HEK293 (cell line): Measurements from ENCODE around the gene C2orf69.

ENCODE experiments used
- CTCF ChIA-PET: fragments of 350-600 bp; formaldehyde crosslinking; extraction: SDS; loops from one replicate; lab custom pipeline; 2021; ENCODE audit warnings: antibody characterized with exemption; lab: Yijun Ruan, JAX
- POLR2A ChIA-PET: fragments of 300-600 bp; formaldehyde crosslinking; extraction: SDS; loops from one replicate; lab custom pipeline; 2020; ENCODE audit warnings: antibody characterized with exemption, inconsistent platforms; lab: Yijun Ruan, JAX
- H3K27ac ChIP-seq: fragments of 200-500 bp; sonication (Bioruptor generic); 2 replicates; pipeline ENCODE4 v1.5.1; 2014; ENCODE audit warnings: low read depth, low read length, control low read depth, inconsistent platforms; ENCODE audit errors: extremely low read depth
- H3K36me3 ChIP-seq, 2 experiments: fragments of 200-500 bp in 1 of 2; sonication (Bioruptor generic) in 1 of 2; 1 replicate in 1 of 2; 2 replicates in 1 of 2; pipeline ENCODE4 v1.5.1; 2014 to 2017; ENCODE audit warnings: inconsistent platforms in 2 of 2, low read length in 2 of 2; ENCODE audit not compliant: control insufficient read depth in 2 of 2, insufficient read depth in 1 of 2
- H3K4me1 ChIP-seq: fragments of 200-500 bp; sonication (Bioruptor generic); 2 replicates; pipeline ENCODE4 v1.5.1; 2014; ENCODE audit warnings: mild to moderate bottlenecking, low read length, inconsistent platforms; ENCODE audit not compliant: control insufficient read depth, insufficient read depth
- H3K4me3 ChIP-seq: 2 replicates; pipeline ENCODE4 v1.5.1; 2011; ENCODE audit warnings: low read depth, mild to moderate bottlenecking, control low read depth, low read length, moderate library complexity
- H3K9me3 ChIP-seq: fragments of 200-500 bp; sonication (Bioruptor generic); 2 replicates; pipeline ENCODE4 v1.5.1; 2014; ENCODE audit warnings: low read depth, low read length, inconsistent platforms; ENCODE audit not compliant: control insufficient read depth, insufficient read depth
- HIC1 ChIP-seq: fragments of 450-650 bp; formaldehyde crosslinking; IDR thresholded peaks from 2 replicates; pipeline ENCODE4 v1.5.1; 2016; ENCODE audit warnings: missing biosample characterization, missing genetic modification characterization
- IKZF3 ChIP-seq: fragments of 450-650 bp; IDR thresholded peaks from 2 replicates; pipeline ENCODE4 v1.5.0; 2018; ENCODE audit warnings: missing biosample characterization, mild to moderate bottlenecking, missing genetic modification characterization, moderate library complexity
- PRDM4 ChIP-seq: fragments of 450-650 bp; formaldehyde crosslinking; IDR thresholded peaks from 2 replicates; pipeline ENCODE4 v1.5.1; 2017; ENCODE audit warnings: missing biosample characterization, missing genetic modification characterization
- SCRT1 ChIP-seq: fragments of 450-650 bp; formaldehyde crosslinking; IDR thresholded peaks from 2 replicates; pipeline ENCODE4 v1.5.1; 2016; ENCODE audit warnings: missing biosample characterization, missing genetic modification characterization, borderline replicate concordance
- SP2 ChIP-seq: fragments of 450-650 bp; formaldehyde crosslinking; IDR thresholded peaks from 2 replicates; pipeline ENCODE4 v1.5.1; 2016; ENCODE audit warnings: missing biosample characterization, missing genetic modification characterization
- ZBTB7A ChIP-seq: fragments of 450-650 bp; formaldehyde crosslinking; IDR thresholded peaks from 2 replicates; pipeline ENCODE4 v1.5.1; 2016; ENCODE audit warnings: low read depth, missing biosample characterization, missing genetic modification characterization
- ZBTB8A ChIP-seq: fragments of 450-650 bp; formaldehyde crosslinking; IDR thresholded peaks from 2 replicates; pipeline ENCODE4 v1.5.1; 2016; ENCODE audit warnings: missing biosample characterization, missing genetic modification characterization
- ZNF26 ChIP-seq: fragments of 450-650 bp; formaldehyde crosslinking; IDR thresholded peaks from 2 replicates; pipeline ENCODE4 v1.5.1; 2016; ENCODE audit warnings: missing biosample characterization, missing genetic modification characterization
- ZNF350 ChIP-seq: fragments of 450-650 bp; formaldehyde crosslinking; IDR thresholded peaks from 2 replicates; pipeline ENCODE4 v1.5.0; 2017; ENCODE audit warnings: missing biosample characterization, mild to moderate bottlenecking, missing genetic modification characterization
- ZNF37A ChIP-seq: fragments of 450-650 bp; IDR thresholded peaks from 2 replicates; pipeline ENCODE4 v1.5.1; 2018; ENCODE audit warnings: missing biosample characterization, missing genetic modification characterization
- ZNF404 ChIP-seq: fragments of 450-650 bp; formaldehyde crosslinking; IDR thresholded peaks from 2 replicates; pipeline ENCODE4 v1.5.1; 2017; ENCODE audit warnings: missing biosample characterization, missing genetic modification characterization
- ZNF513 ChIP-seq: fragments of 450-650 bp; IDR thresholded peaks from 2 replicates; pipeline ENCODE4 v1.5.1; 2018; ENCODE audit warnings: missing biosample characterization, missing genetic modification characterization
- ZNF518A ChIP-seq: fragments of 450-650 bp; formaldehyde crosslinking; conservative IDR thresholded peaks from 2 replicates; pipeline ENCODE4 v1.5.1; 2016; ENCODE audit warnings: low read depth, missing biosample characterization, missing genetic modification characterization
- ZNF548 ChIP-seq: fragments of 450-650 bp; formaldehyde crosslinking; IDR thresholded peaks from 2 replicates; pipeline ENCODE4 v1.5.1; 2016; ENCODE audit warnings: missing biosample characterization, missing genetic modification characterization
- ZSCAN5A ChIP-seq: fragments of 450-650 bp; formaldehyde crosslinking; IDR thresholded peaks from 2 replicates; pipeline ENCODE4 v1.5.1; 2016; ENCODE audit warnings: missing biosample characterization, missing genetic modification characterization

C2orf69 gene

GRCh38 chr2:199943373-199943772 lies 32.3 kb downstream of the C2orf69 start:
- peaks cover 25 to 70% of the 10 kb centered on the region in 2 experiments for H3K36me3 ChIP-seq
- CTCF ChIA-PET: interaction anchor here (1.2 kb wide), 1 partner anchor 82 kb away, joined by 6 read pairs; no protein-coding TSS in a partner anchor

GRCh38 chr2:199946196-199946595 lies 35.1 kb downstream of the C2orf69 start:
- TF ChIP-seq ZSCAN5A: no peak
- TF ChIP-seq, all 188 proteins: peak for 0
- Histone ChIP-seq H3K27ac (no peak overlapping the region), H3K4me3 (no peak overlapping the region), H3K36me3 (peaks cover 23 to 76% of the 10 kb centered on the region in 2 experiments), H3K4me1 (no peaks in the 10 kb centered on the region), H3K9me3 (no peaks in the 10 kb centered on the region)
- ChIA-PET CTCF (interaction anchor here (1.0 kb wide), 1 partner anchor 28 kb away, joined by 3 read pairs; no protein-coding TSS in a partner anchor), POLR2A (no interaction called here)

More at GRCh38 chr2:199943373-199943772, 32.3 kb downstream of the C2orf69 start:
- Histone ChIP-seq H3K9me3 (no peaks in the 10 kb centered on the region), H3K4me1 (no peaks in the 10 kb centered on the region), H3K27ac (no peak overlapping the region), H3K4me3 (no peak overlapping the region)
- no peak for TF ChIP-seq ZNF37A (tag by site-specific recombination)
- POLR2A ChIA-PET: no interaction called here

GRCh38 chr2:199946836-199947235 lies 35.7 kb downstream of the C2orf69 start:
- H3K4me1 ChIP-seq: no peaks in the 10 kb centered on the region
- TF ChIP-seq ZNF548 (tag by site-specific recombination): no peak
- no peak for TF ChIP-seq SCRT1 (tag by site-specific recombination)
- TF ChIP-seq ZBTB8A (tag by site-specific recombination): no peak
- TF ChIP-seq IKZF3 (tag by site-specific recombination): no peak
- TF ChIP-seq ZNF26: no peak
- no peak for TF ChIP-seq PRDM4
- TF ChIP-seq ZNF518A (tag by site-specific recombination): no peak
- TF ChIP-seq ZNF513: no peak
- no peak for TF ChIP-seq ZBTB7A (tag by site-specific recombination)
- no peak for TF ChIP-seq ZNF404
- TF ChIP-seq HIC1: no peak
- no peak for TF ChIP-seq SP2
- no peak for TF ChIP-seq ZNF350
- POLR2A ChIA-PET: no interaction called here
- no peak overlapping the region for H3K27ac ChIP-seq
- H3K9me3 ChIP-seq: no peaks in the 10 kb centered on the region
- CTCF ChIA-PET: no interaction called here
- H3K36me3 ChIP-seq: peaks cover 23 to 73% of the 10 kb centered on the region in 2 experiments
- no peak overlapping the region for H3K4me3 ChIP-seq
